Fibroblast of skin of back (primary cell): ENCODE data around the gene CAMSAP3. TPM values are rescaled to one million over a fixed set of nuclear protein-coding genes. Genes with fewer than 3 reads are reported as not detected.
"Not testable (repeated sequence)": the region's sequence is repeated elsewhere in the genome, so short reads cannot be mapped to it uniquely, and the experiment has no call there.

Experiments
- DNase-seq: peaks from one replicate; pipeline ENCODE4 v3.0.0-alpha.2; 2013
- polyA plus RNA-seq, 2 experiments: library from polyadenylated mRNA; unstranded; fragments of 120-200 nt; gene quantifications; one replicate each; pipeline ENCODE4 v1.2.1, GENCODE V29; 2013; ENCODE audit not compliant: insufficient read length in 2 of 2

CAMSAP3 gene
- not detected for polyA plus RNA-seq (2013, experiment 1 of 2; ENCODE audit: insufficient read length)
- polyA plus RNA-seq (2013, experiment 2 of 2; ENCODE audit: insufficient read length), result not detected

- no peak for DNase-seq
These were observed at the start of gene CAMSAP3 for GRCh38 chr19:7595466-7596133. CAMSAP3 (plus strand) TSS chr19:7595863; CDS start chr19:7596003, 140 bp downstream.

- DNase-seq, result no peak
These were observed 49.8 kb upstream of the CAMSAP3 start for GRCh38 chr19:7545904-7546303.

GRCh38 chr19:7547159-7547558 lies 48.5 kb upstream of the CAMSAP3 start:
- no peak for DNase-seq

GRCh38 chr19:7549429-7550148 lies 46.1 kb upstream of the CAMSAP3 start:
- DNase-seq, result no peak

GRCh38 chr19:7550169-7550770 lies 45.4 kb upstream of the CAMSAP3 start:
- DNase-seq, result no peak

- DNase-seq, result peak; percentile 57
These were observed 44.5 kb upstream of the CAMSAP3 start for GRCh38 chr19:7550987-7551761.

- no peak for DNase-seq
These were observed 42.9 kb upstream of the CAMSAP3 start for GRCh38 chr19:7552781-7553180.

- DNase-seq, result no peak
These were observed 41.1 kb upstream of the CAMSAP3 start for GRCh38 chr19:7554565-7554964.

- no peak for DNase-seq
These were observed 40.4 kb upstream of the CAMSAP3 start for GRCh38 chr19:7554990-7555864.

- DNase-seq, result no peak
These were observed 38.9 kb upstream of the CAMSAP3 start for GRCh38 chr19:7556696-7557315.

GRCh38 chr19:7558667-7559066 lies 37.0 kb upstream of the CAMSAP3 start:
- no peak for DNase-seq

GRCh38 chr19:7559102-7559501 lies 36.6 kb upstream of the CAMSAP3 start:
- DNase-seq, result no peak

- no peak for DNase-seq
These were observed 35.4 kb upstream of the CAMSAP3 start for GRCh38 chr19:7560255-7560654.

GRCh38 chr19:7561325-7561724 lies 34.3 kb upstream of the CAMSAP3 start:
- no peak for DNase-seq

- no peak for DNase-seq
These were observed 32.8 kb upstream of the CAMSAP3 start for GRCh38 chr19:7562646-7563393.

- no peak for DNase-seq
These were observed 30.8 kb upstream of the CAMSAP3 start for GRCh38 chr19:7564866-7565265.

GRCh38 chr19:7565332-7565731 lies 30.3 kb upstream of the CAMSAP3 start:
- DNase-seq, result no peak

- DNase-seq, result no peak
These were observed 24.9 kb upstream of the CAMSAP3 start for GRCh38 chr19:7570761-7571160.

- peak; percentile 20 for DNase-seq
These were observed 20.1 kb upstream of the CAMSAP3 start for GRCh38 chr19:7575434-7576040.

- DNase-seq, result not testable (repeated sequence)
These were observed 18.2 kb upstream of the CAMSAP3 start for GRCh38 chr19:7577422-7577821.
